HEK293 (cell line): ENCODE data around the gene HTT.

Experiments used
- CTCF ChIA-PET: fragments of 350-600 bp; formaldehyde crosslinking; extraction: SDS; loops from one replicate; lab custom pipeline; 2021; ENCODE audit warnings: antibody characterized with exemption; lab: Yijun Ruan, JAX
- POLR2A ChIA-PET: fragments of 300-600 bp; formaldehyde crosslinking; extraction: SDS; loops from one replicate; lab custom pipeline; 2020; ENCODE audit warnings: antibody characterized with exemption, inconsistent platforms; lab: Yijun Ruan, JAX
- H3K27ac ChIP-seq: fragments of 200-500 bp; sonication (Bioruptor generic); 2 replicates; pipeline ENCODE4 v1.5.1; 2014; ENCODE audit warnings: low read depth, low read length, control low read depth, inconsistent platforms; ENCODE audit errors: extremely low read depth
- H3K36me3 ChIP-seq, 2 experiments: fragments of 200-500 bp in 1 of 2; sonication (Bioruptor generic) in 1 of 2; 1 replicate in 1 of 2; 2 replicates in 1 of 2; pipeline ENCODE4 v1.5.1; 2014 to 2017; ENCODE audit warnings: inconsistent platforms in 2 of 2, low read length in 2 of 2; ENCODE audit not compliant: control insufficient read depth in 2 of 2, insufficient read depth in 1 of 2
- H3K4me1 ChIP-seq: fragments of 200-500 bp; sonication (Bioruptor generic); 2 replicates; pipeline ENCODE4 v1.5.1; 2014; ENCODE audit warnings: mild to moderate bottlenecking, low read length, inconsistent platforms; ENCODE audit not compliant: control insufficient read depth, insufficient read depth
- H3K4me3 ChIP-seq: 2 replicates; pipeline ENCODE4 v1.5.1; 2011; ENCODE audit warnings: low read depth, mild to moderate bottlenecking, control low read depth, low read length, moderate library complexity
- H3K9me3 ChIP-seq: fragments of 200-500 bp; sonication (Bioruptor generic); 2 replicates; pipeline ENCODE4 v1.5.1; 2014; ENCODE audit warnings: low read depth, low read length, inconsistent platforms; ENCODE audit not compliant: control insufficient read depth, insufficient read depth
- AEBP2 ChIP-seq: fragments of 450-650 bp; formaldehyde crosslinking; IDR thresholded peaks from 2 replicates; pipeline ENCODE4 v1.5.1; 2016; ENCODE audit warnings: missing biosample characterization, missing genetic modification characterization, borderline replicate concordance
- ATF2 ChIP-seq: fragments of 450-650 bp; formaldehyde crosslinking; IDR thresholded peaks from 2 replicates; pipeline ENCODE4 v1.5.1; 2016; ENCODE audit warnings: missing biosample characterization, missing genetic modification characterization, low read depth
- GFI1B ChIP-seq: fragments of 450-650 bp; formaldehyde crosslinking; IDR thresholded peaks from 2 replicates; pipeline ENCODE4 v1.5.1; 2016; ENCODE audit warnings: missing biosample characterization, missing genetic modification characterization
- GLIS1 ChIP-seq: fragments of 450-650 bp; formaldehyde crosslinking; IDR thresholded peaks from 2 replicates; pipeline ENCODE4 v1.5.1; 2016; ENCODE audit warnings: missing biosample characterization, missing genetic modification characterization
- KLF8 ChIP-seq: fragments of 450-650 bp; formaldehyde crosslinking; IDR thresholded peaks from 2 replicates; pipeline ENCODE4 v1.5.1; 2016; ENCODE audit warnings: missing biosample characterization, missing genetic modification characterization
- OVOL3 ChIP-seq: fragments of 450-650 bp; formaldehyde crosslinking; IDR thresholded peaks from 2 replicates; pipeline ENCODE4 v1.5.1; 2016; ENCODE audit warnings: missing biosample characterization, missing genetic modification characterization
- PRDM6 ChIP-seq: fragments of 450-650 bp; formaldehyde crosslinking; IDR thresholded peaks from 2 replicates; pipeline ENCODE4 v1.5.1; 2017; ENCODE audit warnings: missing biosample characterization, missing genetic modification characterization
- SP2 ChIP-seq: fragments of 450-650 bp; formaldehyde crosslinking; IDR thresholded peaks from 2 replicates; pipeline ENCODE4 v1.5.1; 2016; ENCODE audit warnings: missing biosample characterization, missing genetic modification characterization
- ZBTB26 ChIP-seq: fragments of 450-650 bp; formaldehyde crosslinking; optimal IDR thresholded peaks from 2 replicates; pipeline ENCODE3; 2016; ENCODE audit warnings: missing biosample characterization, mild to moderate bottlenecking, missing genetic modification characterization
- ZFP69B ChIP-seq: fragments of 450-650 bp; formaldehyde crosslinking; IDR thresholded peaks from 2 replicates; pipeline ENCODE4 v1.5.1; 2016; ENCODE audit warnings: missing biosample characterization, missing genetic modification characterization
- ZNF138 ChIP-seq: fragments of 450-650 bp; formaldehyde crosslinking; IDR thresholded peaks from 2 replicates; pipeline ENCODE4 v1.5.1; 2016; ENCODE audit warnings: missing biosample characterization, missing genetic modification characterization, borderline replicate concordance
- ZNF26 ChIP-seq: fragments of 450-650 bp; formaldehyde crosslinking; IDR thresholded peaks from 2 replicates; pipeline ENCODE4 v1.5.1; 2016; ENCODE audit warnings: missing biosample characterization, missing genetic modification characterization
- ZNF398 ChIP-seq: fragments of 450-650 bp; formaldehyde crosslinking; IDR thresholded peaks from 2 replicates; pipeline ENCODE4 v1.5.1; 2017; ENCODE audit warnings: missing biosample characterization, missing genetic modification characterization
- ZNF423 ChIP-seq: fragments of 450-650 bp; formaldehyde crosslinking; IDR thresholded peaks from 2 replicates; pipeline ENCODE4 v1.5.1; 2016; ENCODE audit warnings: missing biosample characterization, missing genetic modification characterization
- ZNF473 ChIP-seq: fragments of 450-650 bp; formaldehyde crosslinking; IDR thresholded peaks from 2 replicates; pipeline ENCODE4 v1.5.1; 2017; ENCODE audit warnings: missing biosample characterization, missing genetic modification characterization
- ZNF560 ChIP-seq: fragments of 450-650 bp; formaldehyde crosslinking; IDR thresholded peaks from 2 replicates; pipeline ENCODE4 v1.5.1; 2017; ENCODE audit warnings: missing biosample characterization, missing genetic modification characterization, borderline replicate concordance
- ZNF768 ChIP-seq: fragments of 450-650 bp; formaldehyde crosslinking; IDR thresholded peaks from 2 replicates; pipeline ENCODE4 v1.5.1; 2018; ENCODE audit warnings: missing biosample characterization, mild to moderate bottlenecking, missing genetic modification characterization

The HTT gene

GRCh38 chr4:3062471-3062870, 12.0 kb upstream of the HTT start:
- ChIA-PET POLR2A (no interaction called here), CTCF (no interaction called here)
- Histone ChIP-seq H3K4me1 (no peaks in the 10 kb centered on the region), H3K4me3 (no peak overlapping the region), H3K9me3 (no peaks in the 10 kb centered on the region), H3K27ac (no peak overlapping the region), H3K36me3 (no peaks in the 10 kb centered on the region)
- no peak for TF ChIP-seq ZNF560 (tag by site-specific recombination)
- no peak for TF ChIP-seq ZNF768 (tag by site-specific recombination)
- TF ChIP-seq GFI1B (tag by site-specific recombination), result no peak
- no peak for TF ChIP-seq ZNF26 (tag by site-specific recombination)
- no peak for TF ChIP-seq ZBTB26 (tag by site-specific recombination)
- no peak for TF ChIP-seq PRDM6 (tag by site-specific recombination)
- TF ChIP-seq ZFP69B (tag by site-specific recombination), result no peak
- TF ChIP-seq GLIS1 (tag by site-specific recombination), result no peak
- TF ChIP-seq ZNF473 (tag by site-specific recombination), result no peak
- no peak for TF ChIP-seq SP2 (tag by site-specific recombination)
- TF ChIP-seq KLF8 (tag by site-specific recombination), result no peak
- TF ChIP-seq OVOL3 (tag by site-specific recombination), result no peak
- no peak for TF ChIP-seq ZNF398 (tag by site-specific recombination)
- no peak for TF ChIP-seq ZNF423
- TF ChIP-seq ZNF138 (tag by site-specific recombination), result no peak
- TF ChIP-seq AEBP2 (tag by site-specific recombination), result no peak
- TF ChIP-seq ATF2 (tag by site-specific recombination), result no peak
